ENCODE data around the gene TMEM213. TPM values are rescaled to one million over a fixed set of nuclear protein-coding genes. Genes with fewer than 3 reads are reported as not detected.

The TMEM213 gene
- polyA plus RNA-seq, 1 donor: 39.2 TPM

GRCh38 chr7:138835087-138835486 is 37.3 kb downstream of the TMEM213 start:
- DNase-seq: no peak

GRCh38 chr7:138837627-138838026 is 39.8 kb downstream of the TMEM213 start:
- DNase-seq: peak; percentile 3

- DNase-seq: peak; percentile 7
Measured at GRCh38 chr7:138838166-138838565, 40.4 kb downstream of the TMEM213 start.

- DNase-seq: no peak
Measured at GRCh38 chr7:138842111-138842510, 44.3 kb downstream of the TMEM213 start.

- DNase-seq: no peak
Measured at GRCh38 chr7:138843632-138844580, 46.1 kb downstream of the TMEM213 start.

GRCh38 chr7:138845711-138846110 is 47.9 kb downstream of the TMEM213 start:
- DNase-seq: no peak

GRCh38 chr7:138848056-138848980 is 50.5 kb downstream of the TMEM213 start:
- no peak for DNase-seq

GRCh38 chr7:138849701-138850100 is 51.9 kb downstream of the TMEM213 start:
- DNase-seq: no peak

GRCh38 chr7:138852469-138852868 is 54.7 kb downstream of the TMEM213 start:
- DNase-seq: no peak

- no peak for DNase-seq
Measured at GRCh38 chr7:138853448-138853847, 55.7 kb downstream of the TMEM213 start.

GRCh38 chr7:138854115-138854645 is 56.4 kb downstream of the TMEM213 start:
- no peak for DNase-seq

GRCh38 chr7:138857728-138858127 is 59.9 kb downstream of the TMEM213 start:
- no peak for DNase-seq

- no peak for DNase-seq
Measured at GRCh38 chr7:138861051-138861450, 63.3 kb downstream of the TMEM213 start.

GRCh38 chr7:138863931-138864330 is 66.1 kb downstream of the TMEM213 start:
- DNase-seq: no peak

GRCh38 chr7:138864667-138865066 is 66.9 kb downstream of the TMEM213 start:
- DNase-seq: no peak

- no peak for DNase-seq
Measured at GRCh38 chr7:138865843-138866242, 68.0 kb downstream of the TMEM213 start.

- DNase-seq: no peak
Measured at GRCh38 chr7:138866353-138866752, 68.6 kb downstream of the TMEM213 start.

- DNase-seq: no peak
Measured at GRCh38 chr7:138867744-138868143, 70.0 kb downstream of the TMEM213 start.

GRCh38 chr7:138868711-138869110 is 70.9 kb downstream of the TMEM213 start:
- no peak for DNase-seq

- no peak for DNase-seq
Measured at GRCh38 chr7:138869353-138869752, 71.6 kb downstream of the TMEM213 start.

GRCh38 chr7:138871065-138871813 is 73.4 kb downstream of the TMEM213 start:
- DNase-seq: no peak

GRCh38 chr7:138871814-138872090 is 74.0 kb downstream of the TMEM213 start:
- no peak for DNase-seq
